CD4-positive, alpha-beta T cell treated with Interleukin-17A for 4 hours (primary cell): ENCODE data around the gene ITPK1.

Experiments used
- DNase-seq: peaks from one replicate; pipeline ENCODE4 v3.0.0-alpha.2; 2020; ENCODE audit warnings: mixed read lengths

Gene ITPK1

GRCh38 chr14:93040443-93040842 lies 75.3 kb downstream of the ITPK1 start:
- DNase-seq = no peak

GRCh38 chr14:93039649-93040315 lies 75.9 kb downstream of the ITPK1 start:
- DNase-seq = no peak

- no peak for DNase-seq
These were observed 78.4 kb downstream of the ITPK1 start for GRCh38 chr14:93037351-93037750.

- no peak for DNase-seq
These were observed 78.9 kb downstream of the ITPK1 start for GRCh38 chr14:93036652-93037345.

GRCh38 chr14:93035917-93036651 lies 79.6 kb downstream of the ITPK1 start:
- no peak for DNase-seq

- no peak for DNase-seq
These were observed 80.2 kb downstream of the ITPK1 start for GRCh38 chr14:93035585-93035916.

GRCh38 chr14:93034671-93034994 lies 81.1 kb downstream of the ITPK1 start:
- no peak for DNase-seq

GRCh38 chr14:93033983-93034670 lies 81.6 kb downstream of the ITPK1 start:
- DNase-seq = peak; percentile 55

GRCh38 chr14:93033084-93033982 lies 82.4 kb downstream of the ITPK1 start:
- DNase-seq = no peak

- no peak for DNase-seq
These were observed 83.2 kb downstream of the ITPK1 start for GRCh38 chr14:93032421-93032936.

- no peak for DNase-seq
These were observed 84.0 kb downstream of the ITPK1 start for GRCh38 chr14:93031505-93032315.

- DNase-seq = no peak
These were observed 85.0 kb downstream of the ITPK1 start for GRCh38 chr14:93030761-93031160.

- DNase-seq = no peak
These were observed 85.7 kb downstream of the ITPK1 start for GRCh38 chr14:93029911-93030508.

- no peak for DNase-seq
These were observed 86.3 kb downstream of the ITPK1 start for GRCh38 chr14:93029417-93029816.

GRCh38 chr14:93028724-93029076 lies 87.0 kb downstream of the ITPK1 start:
- DNase-seq = no peak

- no peak for DNase-seq
These were observed 87.7 kb downstream of the ITPK1 start for GRCh38 chr14:93027810-93028723.

GRCh38 chr14:93026339-93026738 lies 89.4 kb downstream of the ITPK1 start:
- no peak for DNase-seq

GRCh38 chr14:93025055-93025454 lies 90.7 kb downstream of the ITPK1 start:
- DNase-seq = no peak

- no peak for DNase-seq
These were observed 91.2 kb downstream of the ITPK1 start for GRCh38 chr14:93024493-93024892.
